ENCODE measurements around the gene ITPKB.
"Not testable (repeated sequence)": the region's sequence is repeated elsewhere in the genome, so short reads cannot be mapped to it uniquely, and the experiment has no call there.

The ITPKB gene

DNA sequence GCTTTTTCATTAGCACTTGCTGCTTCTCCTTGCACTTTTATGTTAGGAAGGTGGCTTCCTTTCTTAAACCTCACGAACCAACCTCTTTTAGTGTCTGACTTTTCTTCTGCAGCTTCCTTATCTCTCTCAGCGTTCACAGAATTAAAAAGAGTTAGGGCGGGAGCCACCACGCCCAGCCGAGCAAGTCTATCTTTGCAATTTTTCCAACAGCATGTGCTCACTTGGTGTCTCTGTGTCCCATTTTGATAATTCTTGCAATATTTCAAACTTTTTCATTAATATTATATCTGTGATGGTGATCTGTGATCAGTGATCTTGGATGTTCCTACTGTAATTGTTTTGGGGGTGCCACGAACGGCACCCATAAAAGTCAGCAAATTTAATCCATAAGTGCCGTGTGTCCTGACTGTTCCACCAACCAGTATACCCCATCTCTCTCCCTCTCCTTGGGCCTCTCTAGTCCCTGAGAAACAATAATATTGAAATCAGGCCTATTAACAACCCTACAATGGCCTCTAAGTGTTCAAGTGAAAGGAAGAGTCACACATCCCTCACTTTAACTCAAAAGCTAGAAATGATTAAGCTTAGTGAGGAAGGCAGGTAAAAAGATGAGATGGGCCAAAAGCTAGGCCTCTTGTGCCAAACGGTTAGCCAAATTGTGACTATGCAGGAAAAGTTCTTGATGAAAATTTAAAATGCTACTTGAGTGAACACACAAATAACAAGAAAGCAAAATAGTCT lies 15.9 kb upstream of the ITPKB start:
- DNase-seq: no peak

DNA sequence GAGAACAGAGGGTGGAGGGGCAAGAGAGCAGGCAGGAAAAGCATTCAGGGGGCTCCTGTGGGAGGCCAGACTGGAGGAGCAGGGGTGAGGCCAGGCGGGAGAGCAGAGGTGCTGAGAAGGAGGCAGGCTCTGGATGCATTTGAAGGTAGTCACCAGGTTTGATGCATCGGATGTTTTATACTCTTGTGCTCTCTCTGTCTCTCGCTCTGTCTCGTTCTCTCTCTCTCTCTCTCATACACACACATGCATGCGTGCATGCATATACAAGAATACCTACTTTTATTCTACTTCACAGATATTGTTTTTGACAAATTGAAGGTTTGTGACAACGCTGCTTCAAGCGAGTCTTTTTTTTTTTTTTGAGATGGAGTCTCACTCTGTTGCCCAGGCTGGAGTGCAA lies 15.0 kb upstream of the ITPKB start:
- no peak for DNase-seq

DNA sequence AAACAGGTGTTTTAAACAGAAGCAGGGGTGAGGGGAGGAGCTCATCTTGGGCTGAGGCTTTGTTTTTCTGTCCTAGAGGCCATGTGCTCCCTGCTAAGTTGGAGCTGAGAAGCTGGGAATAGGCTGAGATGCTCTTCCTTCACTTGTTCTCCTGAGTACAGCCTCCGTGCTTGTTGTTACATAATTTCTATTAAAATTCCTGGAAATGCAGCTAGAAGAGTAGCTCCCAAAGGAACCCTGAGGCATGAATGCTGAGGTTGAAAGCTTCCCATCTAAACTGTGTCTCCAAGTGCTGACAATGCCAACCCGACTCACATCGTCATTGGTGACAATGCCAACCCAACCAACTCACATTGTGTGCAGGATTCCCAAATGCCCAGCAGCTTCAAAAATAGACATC lies 12.6 kb upstream of the ITPKB start:
- DNase-seq: no peak

GRCh38 chr1:226751214-226751613 lies 12.1 kb upstream of the ITPKB start:
- no peak for DNase-seq

DNA sequence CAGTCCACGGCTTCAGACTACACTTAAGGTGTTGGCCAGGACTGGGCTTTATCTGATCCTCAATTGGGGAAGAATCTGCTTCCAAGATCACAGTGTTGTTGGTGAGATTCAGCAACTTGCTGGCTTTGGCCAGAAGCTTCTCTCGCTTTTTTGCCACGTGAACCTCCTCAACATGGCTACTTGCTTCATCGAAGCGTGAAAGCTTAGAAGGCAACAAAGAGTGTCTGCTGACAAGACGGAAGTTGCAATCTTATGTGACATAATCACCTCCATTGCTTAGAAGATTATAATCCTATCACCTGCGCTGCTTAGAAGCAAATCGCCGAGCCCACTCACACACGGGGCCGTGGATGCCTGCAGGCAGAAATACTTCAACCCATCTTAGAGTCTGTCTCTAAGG lies 10.4 kb upstream of the ITPKB start:
- no peak for DNase-seq

GRCh38 chr1:226748306-226748705 lies 9.2 kb upstream of the ITPKB start:
- DNase-seq: no peak

- DNase-seq: not testable (repeated sequence)
Observed at GRCh38 chr1:226747519-226748263, 8.6 kb upstream of the ITPKB start.

GRCh38 chr1:226743259-226743658 lies 4.2 kb upstream of the ITPKB start:
- DNase-seq: no peak

GRCh38 chr1:226741009-226741408 lies 1.9 kb upstream of the ITPKB start:
- no peak for DNase-seq

- DNase-seq: no peak
Observed at GRCh38 chr1:226739696-226740065, 599 bp upstream of the ITPKB start.

- DNase-seq: peak in 3 of 5 experiments; percentile 22 to 61 (median 35)
Observed at GRCh38 chr1:226738421-226738994, 574 bp downstream of the ITPKB start.

DNA sequence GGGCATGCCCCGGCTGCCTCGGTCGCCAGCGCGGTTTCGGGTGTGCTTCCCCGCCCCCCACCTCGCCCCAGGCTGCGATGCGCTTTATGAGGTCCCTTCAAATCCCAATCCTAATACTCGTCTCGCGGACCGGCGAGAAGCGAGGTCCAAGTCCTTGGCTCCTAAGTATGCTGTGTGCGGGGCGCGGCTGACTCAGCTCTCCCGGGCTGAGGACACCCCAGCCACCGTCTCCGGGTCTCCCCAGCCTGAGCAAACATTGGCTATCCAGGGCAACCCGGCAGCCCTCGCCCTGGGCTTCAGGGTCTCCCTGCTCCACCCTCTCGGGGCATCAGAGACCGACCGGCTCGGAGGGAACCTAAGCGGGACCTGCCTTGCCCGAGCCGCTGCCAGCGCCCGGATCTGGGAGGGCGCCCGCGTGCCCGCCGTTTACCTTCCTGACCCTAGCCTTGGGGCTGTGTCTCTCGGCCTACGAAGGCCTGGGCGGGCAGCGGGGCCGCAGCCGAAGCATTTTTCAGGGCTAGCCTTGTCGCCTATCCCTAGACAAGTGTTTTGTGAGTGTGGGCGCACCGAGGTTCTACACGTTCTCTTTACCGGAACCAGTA lies 1.2 kb downstream of the ITPKB start:
- peak in 3 of 5 experiments; percentile 27 to 58 (median 37) for DNase-seq

DNA sequence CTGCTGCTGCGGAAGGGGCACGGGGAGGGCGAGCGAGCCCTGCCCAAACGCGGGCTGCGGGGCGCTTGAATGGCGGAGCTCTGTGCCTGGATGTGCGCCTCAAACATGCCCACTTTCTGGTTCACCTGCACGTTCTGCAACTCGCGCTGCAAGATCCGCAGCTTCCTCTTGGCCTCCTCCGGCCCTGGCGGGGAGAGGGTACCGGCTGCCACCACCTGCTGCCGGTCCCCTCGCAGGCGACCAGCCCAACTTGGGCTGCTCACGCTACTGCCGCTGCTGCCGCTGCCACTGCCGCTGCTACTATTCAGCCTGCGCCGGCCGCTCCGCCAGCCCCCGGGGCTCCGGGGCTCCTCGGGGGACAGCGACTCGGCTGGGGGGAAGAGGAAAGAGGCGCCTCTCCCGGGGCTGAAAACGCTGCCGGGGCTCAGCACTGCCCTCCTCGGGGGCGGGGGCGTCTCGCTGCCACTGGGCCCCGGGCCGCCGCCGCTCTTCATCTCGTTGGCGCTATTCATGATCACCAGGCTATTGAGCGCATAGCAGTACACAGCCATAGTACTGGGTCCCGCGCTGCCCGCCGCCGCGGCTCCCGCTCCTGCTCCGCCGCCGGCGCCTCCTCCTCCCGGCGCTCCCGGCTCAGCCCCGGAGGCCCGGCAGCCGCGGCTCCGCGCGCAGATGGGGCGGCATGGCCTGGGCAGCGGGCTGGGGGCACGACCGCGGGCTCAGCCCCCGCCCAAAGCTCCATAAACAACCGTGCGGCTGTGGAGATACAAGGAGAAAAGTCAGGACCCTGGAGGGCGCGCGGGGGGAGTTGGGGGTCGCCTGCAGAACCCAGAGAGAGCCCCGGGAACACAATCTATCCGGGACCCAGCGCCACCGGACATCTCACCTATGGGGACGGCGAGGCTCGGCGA lies 1.9 kb downstream of the ITPKB start:
- peak in 4 of 5 experiments; percentile 38 to 79 (median 49) for DNase-seq

GRCh38 chr1:226736001-226736907 lies 2.8 kb downstream of the ITPKB start:
- DNase-seq: peak in 1 of 5 experiments; percentile 39

- DNase-seq: no peak
Observed at GRCh38 chr1:226735576-226735975, 3.5 kb downstream of the ITPKB start.

GRCh38 chr1:226734611-226735153 lies 4.4 kb downstream of the ITPKB start:
- no peak for DNase-seq

GRCh38 chr1:226733876-226734275 lies 5.2 kb downstream of the ITPKB start:
- no peak for DNase-seq

DNA sequence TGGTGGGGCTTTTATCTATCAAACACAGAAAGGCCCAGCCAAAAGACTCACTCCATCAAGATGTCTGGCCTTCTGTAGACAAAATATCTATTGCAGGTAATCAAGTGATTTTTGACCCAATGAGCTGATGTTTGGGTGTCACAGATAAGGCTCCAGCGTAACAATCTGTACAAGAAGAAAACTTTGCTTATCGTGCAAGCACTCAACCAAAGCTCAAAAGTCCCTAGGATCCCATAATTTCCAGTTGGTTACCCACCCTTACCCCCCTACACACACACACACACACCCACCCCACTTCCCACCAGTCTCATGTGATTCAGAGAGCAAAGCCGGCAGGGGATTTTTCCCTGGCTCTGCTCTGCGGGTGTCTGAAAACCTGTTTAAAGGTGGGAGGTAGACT lies 5.8 kb downstream of the ITPKB start:
- DNase-seq: peak in 2 of 5 experiments; percentile 35 to 52

- DNase-seq: no peak
Observed at GRCh38 chr1:226732856-226733291, 6.2 kb downstream of the ITPKB start.

GRCh38 chr1:226731257-226731893 lies 7.7 kb downstream of the ITPKB start:
- DNase-seq: no peak
